ENCODE data around the gene CD86. TPM values are rescaled to one million over a fixed set of nuclear protein-coding genes. Genes with fewer than 3 reads are reported as not detected.

The CD86 gene
- total RNA-seq, 1 donor, result not detected

- Histone ChIP-seq H3K36me3 (ENCODE audit: insufficient read depth, low read length) (no peaks in the 10 kb centered on the region), H3K79me2 (ENCODE audit: insufficient read depth, low read length) (no peaks in the 10 kb centered on the region), H4K20me1 (ENCODE audit: insufficient read depth, low read length) (no peaks in the 10 kb centered on the region), H2AFZ (ENCODE audit: low read length) (no peak overlapping the region), H3K27me3 (ENCODE audit: insufficient read depth, low read length) (no peaks in the 10 kb centered on the region), H3K4me2 (ENCODE audit: insufficient read depth, low read length) (no peak overlapping the region), H3K4me3 (ENCODE audit: insufficient read depth, low read length) (no peak overlapping the region), H3K4me1 (ENCODE audit: insufficient read depth, low read length) (no peaks in the 10 kb centered on the region), H3K27ac (ENCODE audit: low read depth, low read length) (no peak overlapping the region), H3K9me3 (ENCODE audit: low read depth, low read length) (no peaks in the 10 kb centered on the region)
- no peak for TF ChIP-seq CTCF (IDR thresholded peaks at IDR 0.05; ENCODE audit: extremely low read depth, low read depth, low read length)
- no peak for DNase-seq (ENCODE audit: insufficient read length, low spot score, missing footprints)
Observed at GRCh38 chr3:122064326-122064725, 9.2 kb downstream of the CD86 start.

- no peak overlapping the region for H2AFZ ChIP-seq (ENCODE audit: low read length)
- H3K4me2 ChIP-seq (ENCODE audit: insufficient read depth, low read length), result no peak overlapping the region
- H3K27me3 ChIP-seq (ENCODE audit: insufficient read depth, low read length), result no peaks in the 10 kb centered on the region
- H3K79me2 ChIP-seq (ENCODE audit: insufficient read depth, low read length), result no peaks in the 10 kb centered on the region
- no peaks in the 10 kb centered on the region for H3K4me1 ChIP-seq (ENCODE audit: insufficient read depth, low read length)
- DNase-seq (ENCODE audit: insufficient read length, low spot score, missing footprints), result no peak
- no peaks in the 10 kb centered on the region for H3K36me3 ChIP-seq (ENCODE audit: insufficient read depth, low read length)
- H4K20me1 ChIP-seq (ENCODE audit: insufficient read depth, low read length), result no peaks in the 10 kb centered on the region
- H3K9me3 ChIP-seq (ENCODE audit: low read depth, low read length), result no peaks in the 10 kb centered on the region
- TF ChIP-seq CTCF (IDR thresholded peaks at IDR 0.05; ENCODE audit: extremely low read depth, low read depth, low read length), result no peak
- no peak overlapping the region for H3K4me3 ChIP-seq (ENCODE audit: insufficient read depth, low read length)
- no peak overlapping the region for H3K27ac ChIP-seq (ENCODE audit: low read depth, low read length)
Observed at GRCh38 chr3:122066331-122067213, 11.4 kb downstream of the CD86 start.

GRCh38 chr3:122067214-122067550 is 12.0 kb downstream of the CD86 start:
- no peaks in the 10 kb centered on the region for H3K79me2 ChIP-seq (ENCODE audit: insufficient read depth, low read length)
- TF ChIP-seq CTCF (IDR thresholded peaks at IDR 0.05; ENCODE audit: extremely low read depth, low read depth, low read length), result no peak
- no peak for DNase-seq (ENCODE audit: insufficient read length, low spot score, missing footprints)
- H3K27me3 ChIP-seq (ENCODE audit: insufficient read depth, low read length), result no peaks in the 10 kb centered on the region
- H3K36me3 ChIP-seq (ENCODE audit: insufficient read depth, low read length), result no peaks in the 10 kb centered on the region
- H2AFZ ChIP-seq (ENCODE audit: low read length), result no peak overlapping the region
- H3K4me3 ChIP-seq (ENCODE audit: insufficient read depth, low read length), result no peak overlapping the region
- no peak overlapping the region for H3K27ac ChIP-seq (ENCODE audit: low read depth, low read length)
- H3K4me2 ChIP-seq (ENCODE audit: insufficient read depth, low read length), result no peak overlapping the region
- H3K4me1 ChIP-seq (ENCODE audit: insufficient read depth, low read length), result no peaks in the 10 kb centered on the region
- no peaks in the 10 kb centered on the region for H3K9me3 ChIP-seq (ENCODE audit: low read depth, low read length)
- no peaks in the 10 kb centered on the region for H4K20me1 ChIP-seq (ENCODE audit: insufficient read depth, low read length)

GRCh38 chr3:122067588-122068240 is 12.6 kb downstream of the CD86 start:
- Histone ChIP-seq H3K27ac (ENCODE audit: low read depth, low read length) (no peak overlapping the region), H3K27me3 (ENCODE audit: insufficient read depth, low read length) (no peaks in the 10 kb centered on the region), H2AFZ (ENCODE audit: low read length) (no peak overlapping the region), H3K79me2 (ENCODE audit: insufficient read depth, low read length) (no peaks in the 10 kb centered on the region), H4K20me1 (ENCODE audit: insufficient read depth, low read length) (no peaks in the 10 kb centered on the region), H3K4me1 (ENCODE audit: insufficient read depth, low read length) (no peaks in the 10 kb centered on the region), H3K9me3 (ENCODE audit: low read depth, low read length) (no peaks in the 10 kb centered on the region), H3K4me2 (ENCODE audit: insufficient read depth, low read length) (no peak overlapping the region), H3K4me3 (ENCODE audit: insufficient read depth, low read length) (no peak overlapping the region), H3K36me3 (ENCODE audit: insufficient read depth, low read length) (no peaks in the 10 kb centered on the region)
- DNase-seq (ENCODE audit: insufficient read length, low spot score, missing footprints), result no peak
- no peak for TF ChIP-seq CTCF (IDR thresholded peaks at IDR 0.05; ENCODE audit: extremely low read depth, low read depth, low read length)
